Measurements from ENCODE around the gene SLC18A3. TPM values are rescaled to one million over a fixed set of nuclear protein-coding genes. Genes with fewer than 3 reads are reported as not detected.

The SLC18A3 gene
- polyA plus RNA-seq, 1 donor (not counting 4 experiments of a cell fraction or from before 2014, with no cell fraction given): not detected

- Histone ChIP-seq H3K4me1 (ENCODE audit: control insufficient read depth, extremely low read depth, insufficient read depth, low read length) (peaks cover 7% of the 10 kb centered on the region), H4K20me1 (ENCODE audit: control insufficient read depth, extremely low read depth, insufficient read depth, low read length) (no peaks in the 10 kb centered on the region), H3K4me2 (ENCODE audit: control insufficient read depth, extremely low read depth, insufficient read depth, low read depth, low read length) (no peak overlapping the region), H3K27ac (ENCODE audit: control insufficient read depth, insufficient read depth, low read length) (no peak overlapping the region), H3K79me2 (ENCODE audit: control insufficient read depth, insufficient read depth, low read length) (no peaks in the 10 kb centered on the region), H3K9me1 (ENCODE audit: control insufficient read depth, extremely low read depth, insufficient read depth, low read length) (no peaks in the 10 kb centered on the region), H2AFZ (ENCODE audit: control insufficient read depth, low read length) (no peak overlapping the region), H3K27me3 (ENCODE audit: control insufficient read depth, extremely low read depth, insufficient read depth, low read length) (no peaks in the 10 kb centered on the region), H3K9ac (ENCODE audit: control insufficient read depth, extremely low read depth, insufficient read depth, low read length) (no peak overlapping the region), H3K4me3 (ENCODE audit: control insufficient read depth in 2 of 3, extremely low read depth in 1 of 3, insufficient read depth in 2 of 3, low read depth in 1 of 3, low read length in 3 of 3) (no peak overlapping the region), H3K9me3 (ENCODE audit: control insufficient read depth, low read depth, low read length) (no peaks in the 10 kb centered on the region), H3K36me3 (ENCODE audit: control insufficient read depth in 2 of 2, extremely low read depth in 1 of 2, insufficient read depth in 2 of 2, low read length in 2 of 2) (no peaks in the 10 kb centered on the region)
- no peak for FAIRE-seq
- dilution Hi-C loops (cut with MboI; ENCODE audit: extremely low pct_ligation_motif_present, low sequenced_read_pairs): no loop called here
- no peak for TF ChIP-seq CTCF (optimal IDR thresholded peaks at IDR 0.05 in 1 of 3, IDR thresholded peaks at IDR 0.05 in 1 of 3, conservative IDR thresholded peaks at IDR 0.05 in 1 of 3; ENCODE audit: extremely low read depth in 1 of 3, insufficient read depth in 2 of 3, low read length in 3 of 3)
- no peak for DNase-seq (ENCODE audit: low read depth, low spot score)
These were observed 44.1 kb downstream of the SLC18A3 start for GRCh38 chr10:49654036-49654693.

- no peak overlapping the region for H3K27ac ChIP-seq (ENCODE audit: control insufficient read depth, insufficient read depth, low read length)
- no peak overlapping the region for H3K4me2 ChIP-seq (ENCODE audit: control insufficient read depth, extremely low read depth, insufficient read depth, low read depth, low read length)
- DNase-seq (ENCODE audit: low read depth, low spot score): no peak
- dilution Hi-C loops (cut with MboI; ENCODE audit: extremely low pct_ligation_motif_present, low sequenced_read_pairs): no loop called here
- H3K4me3 ChIP-seq (ENCODE audit: control insufficient read depth in 2 of 3, extremely low read depth in 1 of 3, insufficient read depth in 2 of 3, low read depth in 1 of 3, low read length in 3 of 3): no peak overlapping the region
- FAIRE-seq: no peak
- H2AFZ ChIP-seq (ENCODE audit: control insufficient read depth, low read length): no peak overlapping the region
- H3K9ac ChIP-seq (ENCODE audit: control insufficient read depth, extremely low read depth, insufficient read depth, low read length): no peak overlapping the region
- no peaks in the 10 kb centered on the region for H4K20me1 ChIP-seq (ENCODE audit: control insufficient read depth, extremely low read depth, insufficient read depth, low read length)
- H3K36me3 ChIP-seq (ENCODE audit: control insufficient read depth in 2 of 2, extremely low read depth in 1 of 2, insufficient read depth in 2 of 2, low read length in 2 of 2): no peaks in the 10 kb centered on the region
- H3K27me3 ChIP-seq (ENCODE audit: control insufficient read depth, extremely low read depth, insufficient read depth, low read length): no peaks in the 10 kb centered on the region
- no peaks in the 10 kb centered on the region for H3K9me1 ChIP-seq (ENCODE audit: control insufficient read depth, extremely low read depth, insufficient read depth, low read length)
- peaks cover 7% of the 10 kb centered on the region for H3K4me1 ChIP-seq (ENCODE audit: control insufficient read depth, extremely low read depth, insufficient read depth, low read length)
- TF ChIP-seq EZH2 (IDR thresholded peaks at IDR 0.05; ENCODE audit: low read length): no peak
- TF ChIP-seq CTCF (optimal IDR thresholded peaks at IDR 0.05 in 1 of 3, IDR thresholded peaks at IDR 0.05 in 1 of 3, conservative IDR thresholded peaks at IDR 0.05 in 1 of 3; ENCODE audit: extremely low read depth in 1 of 3, insufficient read depth in 2 of 3, low read length in 3 of 3): no peak
- no peaks in the 10 kb centered on the region for H3K79me2 ChIP-seq (ENCODE audit: control insufficient read depth, insufficient read depth, low read length)
- H3K9me3 ChIP-seq (ENCODE audit: control insufficient read depth, low read depth, low read length): no peaks in the 10 kb centered on the region
These were observed 45.0 kb downstream of the SLC18A3 start for GRCh38 chr10:49655099-49655498.

Measured in keratinocyte (primary cell).